ENCODE measurements around the gene NEK8.

DNA sequence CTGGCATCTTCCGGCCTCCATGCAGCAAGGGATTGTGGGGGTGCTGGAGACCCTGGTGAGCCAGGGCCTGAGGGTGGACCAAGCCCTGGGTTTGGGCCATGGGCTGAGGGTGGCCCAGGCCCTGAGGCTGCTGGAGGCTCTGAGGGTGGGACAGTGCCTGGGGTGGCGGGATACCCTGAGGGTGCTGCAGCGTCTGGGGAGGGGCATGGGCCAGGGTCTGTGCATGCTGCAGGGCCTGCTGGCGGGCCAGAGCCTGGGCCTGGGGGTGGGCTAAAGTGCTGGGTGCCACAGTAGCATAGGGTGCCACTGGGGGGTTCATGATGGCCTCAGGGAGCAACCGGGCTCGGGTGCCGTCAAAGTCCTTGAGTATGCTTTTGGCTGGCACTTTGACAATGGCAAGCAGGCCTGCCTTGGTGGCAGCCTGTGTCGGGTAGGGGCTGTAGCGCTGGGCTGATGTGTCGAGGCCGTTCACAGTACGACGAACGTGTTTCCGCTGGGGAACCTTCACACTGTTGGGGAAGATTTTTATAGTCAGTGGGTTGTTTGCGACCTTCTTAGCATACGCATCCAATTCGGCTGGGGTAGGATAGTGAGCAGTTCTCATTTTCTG lies 30.8 kb downstream of the NEK8 start:
- TF ChIP-seq EZH2phosphoT487 (IDR thresholded peaks at IDR 0.05; ENCODE audit: borderline replicate concordance, low read depth, low read length): no peak
- TF ChIP-seq, protein P1, sequence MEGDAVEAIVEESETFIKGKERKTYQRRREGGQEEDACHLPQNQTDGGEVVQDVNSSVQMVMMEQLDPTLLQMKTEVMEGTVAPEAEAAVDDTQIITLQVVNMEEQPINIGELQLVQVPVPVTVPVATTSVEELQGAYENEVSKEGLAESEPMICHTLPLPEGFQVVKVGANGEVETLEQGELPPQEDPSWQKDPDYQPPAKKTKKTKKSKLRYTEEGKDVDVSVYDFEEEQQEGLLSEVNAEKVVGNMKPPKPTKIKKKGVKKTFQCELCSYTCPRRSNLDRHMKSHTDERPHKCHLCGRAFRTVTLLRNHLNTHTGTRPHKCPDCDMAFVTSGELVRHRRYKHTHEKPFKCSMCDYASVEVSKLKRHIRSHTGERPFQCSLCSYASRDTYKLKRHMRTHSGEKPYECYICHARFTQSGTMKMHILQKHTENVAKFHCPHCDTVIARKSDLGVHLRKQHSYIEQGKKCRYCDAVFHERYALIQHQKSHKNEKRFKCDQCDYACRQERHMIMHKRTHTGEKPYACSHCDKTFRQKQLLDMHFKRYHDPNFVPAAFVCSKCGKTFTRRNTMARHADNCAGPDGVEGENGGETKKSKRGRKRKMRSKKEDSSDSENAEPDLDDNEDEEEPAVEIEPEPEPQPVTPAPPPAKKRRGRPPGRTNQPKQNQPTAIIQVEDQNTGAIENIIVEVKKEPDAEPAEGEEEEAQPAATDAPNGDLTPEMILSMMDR (conservative IDR thresholded peaks at IDR 0.05; ENCODE audit: low read length): no peak
